ENCODE data around the gene LAT.

Gene LAT

GRCh38 chr16:28982949-28983348, 1.9 kb upstream of the LAT start:
- Histone ChIP-seq H3K4me1 (ENCODE audit: insufficient read depth, low read length) (no peaks in the 10 kb centered on the region), H3K4me3 (ENCODE audit: low read length) (no peak overlapping the region), H3K27me3 (ENCODE audit: insufficient read depth, low read length) (no peaks in the 10 kb centered on the region), H3K9me3 (ENCODE audit: low read length) (no peaks in the 10 kb centered on the region), H2AFZ (ENCODE audit: low read depth, low read length) (no peak overlapping the region), H3K36me3 (ENCODE audit: insufficient read depth, low read length) (peaks cover 46% of the 10 kb centered on the region)

GRCh38 chr16:28983644-28984043, 1.2 kb upstream of the LAT start:
- Histone ChIP-seq H2AFZ (ENCODE audit: low read depth, low read length) (no peak overlapping the region), H3K4me1 (ENCODE audit: insufficient read depth, low read length) (no peaks in the 10 kb centered on the region), H3K27me3 (ENCODE audit: insufficient read depth, low read length) (no peaks in the 10 kb centered on the region), H3K36me3 (ENCODE audit: insufficient read depth, low read length) (peaks cover 44% of the 10 kb centered on the region), H3K4me3 (ENCODE audit: low read length) (no peak overlapping the region), H3K9me3 (ENCODE audit: low read length) (no peaks in the 10 kb centered on the region)

GRCh38 chr16:28984091-28984490, 761 bp upstream of the LAT start:
- Histone ChIP-seq H3K4me1 (ENCODE audit: insufficient read depth, low read length) (no peaks in the 10 kb centered on the region), H3K36me3 (ENCODE audit: insufficient read depth, low read length) (peaks cover 41% of the 10 kb centered on the region), H3K4me3 (ENCODE audit: low read length) (no peak overlapping the region), H3K27me3 (ENCODE audit: insufficient read depth, low read length) (no peaks in the 10 kb centered on the region), H3K9me3 (ENCODE audit: low read length) (no peaks in the 10 kb centered on the region), H2AFZ (ENCODE audit: low read depth, low read length) (no peak overlapping the region)

GRCh38 chr16:28985211-28986041, 574 bp downstream of the LAT start:
- H3K27me3 ChIP-seq (ENCODE audit: insufficient read depth, low read length): no peaks in the 10 kb centered on the region
- no peaks in the 10 kb centered on the region for H3K4me1 ChIP-seq (ENCODE audit: insufficient read depth, low read length)
- H3K4me3 ChIP-seq (ENCODE audit: low read length): no peak overlapping the region
- H2AFZ ChIP-seq (ENCODE audit: low read depth, low read length): no peak overlapping the region
- no peaks in the 10 kb centered on the region for H3K9me3 ChIP-seq (ENCODE audit: low read length)
- peaks cover 38% of the 10 kb centered on the region for H3K36me3 ChIP-seq (ENCODE audit: insufficient read depth, low read length)

DNA sequence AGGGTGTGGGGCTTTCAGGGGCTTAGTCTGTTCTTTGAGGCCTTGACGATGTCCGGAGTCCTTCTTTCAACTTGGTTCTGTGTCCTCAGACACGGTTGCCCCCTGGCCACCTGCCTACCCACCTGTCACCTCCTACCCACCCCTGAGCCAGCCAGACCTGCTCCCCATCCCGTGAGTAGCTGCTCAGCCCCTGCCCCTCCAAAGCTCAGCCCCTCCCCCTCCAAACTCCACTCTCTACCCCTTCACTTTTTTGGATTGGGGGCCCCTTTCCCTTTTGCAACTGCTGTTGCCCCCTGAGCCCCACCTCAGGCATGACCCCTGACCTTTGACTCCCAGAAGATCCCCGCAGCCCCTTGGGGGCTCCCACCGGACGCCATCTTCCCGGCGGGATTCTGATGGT, 1.2 kb downstream of the LAT start:
- H2AFZ ChIP-seq (ENCODE audit: low read depth, low read length): no peak overlapping the region
- H3K27me3 ChIP-seq (ENCODE audit: insufficient read depth, low read length): no peaks in the 10 kb centered on the region
- H3K9me3 ChIP-seq (ENCODE audit: low read length): no peaks in the 10 kb centered on the region
- no peaks in the 10 kb centered on the region for H3K4me1 ChIP-seq (ENCODE audit: insufficient read depth, low read length)
- H3K4me3 ChIP-seq (ENCODE audit: low read length): no peak overlapping the region
- H3K36me3 ChIP-seq (ENCODE audit: insufficient read depth, low read length): peaks cover 34% of the 10 kb centered on the region

DNA sequence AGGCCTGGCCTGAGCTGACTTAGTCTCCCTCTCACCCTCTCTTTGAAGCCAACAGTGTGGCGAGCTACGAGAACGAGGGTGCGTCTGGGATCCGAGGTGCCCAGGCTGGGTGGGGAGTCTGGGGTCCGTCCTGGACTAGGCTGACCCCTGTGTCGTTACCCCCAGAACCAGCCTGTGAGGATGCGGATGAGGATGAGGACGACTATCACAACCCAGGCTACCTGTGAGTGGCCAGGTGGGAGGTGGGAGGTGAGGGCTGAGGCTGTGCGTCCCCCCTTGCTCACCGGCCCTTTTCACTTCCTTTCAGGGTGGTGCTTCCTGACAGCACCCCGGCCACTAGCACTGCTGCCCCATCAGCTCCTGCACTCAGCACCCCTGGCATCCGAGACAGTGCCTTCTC, 1.6 kb downstream of the LAT start:
- peaks cover 32% of the 10 kb centered on the region for H3K36me3 ChIP-seq (ENCODE audit: insufficient read depth, low read length)
- no peaks in the 10 kb centered on the region for H3K27me3 ChIP-seq (ENCODE audit: insufficient read depth, low read length)
- no peaks in the 10 kb centered on the region for H3K4me1 ChIP-seq (ENCODE audit: insufficient read depth, low read length)
- no peaks in the 10 kb centered on the region for H3K9me3 ChIP-seq (ENCODE audit: low read length)
- no peak overlapping the region for H2AFZ ChIP-seq (ENCODE audit: low read depth, low read length)
- no peak overlapping the region for H3K4me3 ChIP-seq (ENCODE audit: low read length)

GRCh38 chr16:28987170-28987853, 2.5 kb downstream of the LAT start:
- H3K4me3 ChIP-seq (ENCODE audit: low read length): no peak overlapping the region
- no peak overlapping the region for H2AFZ ChIP-seq (ENCODE audit: low read depth, low read length)
- H3K4me1 ChIP-seq (ENCODE audit: insufficient read depth, low read length): no peaks in the 10 kb centered on the region
- H3K9me3 ChIP-seq (ENCODE audit: low read length): no peaks in the 10 kb centered on the region
- H3K27me3 ChIP-seq (ENCODE audit: insufficient read depth, low read length): no peaks in the 10 kb centered on the region
- peaks cover 29% of the 10 kb centered on the region for H3K36me3 ChIP-seq (ENCODE audit: insufficient read depth, low read length)

DNA sequence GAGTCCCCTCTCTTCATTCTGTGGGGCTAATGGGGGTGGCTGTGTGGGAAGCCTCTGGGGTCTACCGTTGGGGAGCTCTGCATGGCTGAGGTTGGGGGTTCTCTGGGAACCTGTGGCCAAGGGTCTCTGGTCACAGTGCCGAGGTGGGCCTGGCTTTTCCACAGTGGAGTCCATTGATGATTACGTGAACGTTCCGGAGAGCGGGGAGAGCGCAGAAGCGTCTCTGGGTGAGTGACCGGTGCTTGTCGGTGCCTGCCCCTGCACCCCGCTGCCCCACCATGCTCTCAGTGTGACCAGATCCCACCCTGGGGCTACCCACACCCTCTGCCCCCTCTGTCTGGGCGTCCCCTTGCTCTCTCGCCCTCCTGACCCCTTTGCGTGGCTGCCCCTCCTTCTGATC, 4.5 kb downstream of the LAT start:
- H3K4me3 ChIP-seq (ENCODE audit: low read length): no peak overlapping the region
- no peaks in the 10 kb centered on the region for H3K4me1 ChIP-seq (ENCODE audit: insufficient read depth, low read length)
- H3K9me3 ChIP-seq (ENCODE audit: low read length): no peaks in the 10 kb centered on the region
- H2AFZ ChIP-seq (ENCODE audit: low read depth, low read length): no peak overlapping the region
- peaks cover 16% of the 10 kb centered on the region for H3K36me3 ChIP-seq (ENCODE audit: insufficient read depth, low read length)
- no peaks in the 10 kb centered on the region for H3K27me3 ChIP-seq (ENCODE audit: insufficient read depth, low read length)

- H3K9me3 ChIP-seq (ENCODE audit: low read length): no peaks in the 10 kb centered on the region
- no peaks in the 10 kb centered on the region for H3K27me3 ChIP-seq (ENCODE audit: insufficient read depth, low read length)
- H2AFZ ChIP-seq (ENCODE audit: low read depth, low read length): no peak overlapping the region
- H3K4me3 ChIP-seq (ENCODE audit: low read length): no peak overlapping the region
- H3K4me1 ChIP-seq (ENCODE audit: insufficient read depth, low read length): no peaks in the 10 kb centered on the region
- peaks cover 16% of the 10 kb centered on the region for H3K36me3 ChIP-seq (ENCODE audit: insufficient read depth, low read length)
Observed at GRCh38 chr16:28990375-28991040, 5.7 kb downstream of the LAT start.

DNA sequence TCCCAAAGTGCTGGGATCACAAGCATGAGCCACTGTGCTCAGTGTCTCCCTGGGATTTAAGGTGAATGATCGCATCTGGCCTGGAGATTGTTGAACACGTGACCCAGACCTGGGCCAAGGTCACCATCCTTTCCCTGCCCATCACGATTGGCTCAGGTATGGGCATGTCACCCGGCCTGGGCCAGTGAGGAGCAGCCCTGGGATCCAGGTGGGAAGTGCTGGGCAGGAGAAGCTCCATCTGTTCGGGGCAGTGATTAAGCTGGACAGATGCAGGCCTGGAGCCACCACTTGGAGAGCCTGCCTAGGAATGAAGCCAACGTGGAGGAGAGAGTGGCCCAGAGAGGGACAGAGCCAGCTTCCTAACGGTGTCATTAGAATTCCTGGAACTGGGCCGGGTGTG, 6.8 kb downstream of the LAT start:
- Histone ChIP-seq H2AFZ (ENCODE audit: low read depth, low read length) (no peak overlapping the region), H3K4me1 (ENCODE audit: insufficient read depth, low read length) (no peaks in the 10 kb centered on the region), H3K36me3 (ENCODE audit: insufficient read depth, low read length) (peaks cover 11% of the 10 kb centered on the region), H3K9me3 (ENCODE audit: low read length) (no peaks in the 10 kb centered on the region), H3K4me3 (ENCODE audit: low read length) (no peak overlapping the region), H3K27me3 (ENCODE audit: insufficient read depth, low read length) (no peaks in the 10 kb centered on the region)

DNA sequence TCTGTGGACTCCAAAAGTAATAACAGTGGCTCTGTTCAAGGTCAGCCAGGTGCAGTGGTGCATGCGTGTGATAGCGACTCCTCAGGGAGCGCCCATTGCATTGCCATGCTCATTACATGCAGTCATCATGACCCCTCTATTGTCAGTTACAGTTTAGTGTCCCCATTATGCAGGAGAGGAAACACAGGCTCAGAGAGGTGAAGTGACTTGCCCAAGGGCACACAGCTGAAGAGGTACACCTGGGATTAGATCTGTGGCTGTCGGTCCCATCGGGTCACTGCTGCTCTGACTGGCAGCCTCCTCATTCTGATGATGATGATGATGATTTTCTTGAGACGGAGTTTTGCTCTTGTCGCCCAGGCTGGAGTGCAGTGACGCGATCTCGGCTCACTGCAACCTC, 7.6 kb downstream of the LAT start:
- no peaks in the 10 kb centered on the region for H3K4me1 ChIP-seq (ENCODE audit: insufficient read depth, low read length)
- no peak overlapping the region for H2AFZ ChIP-seq (ENCODE audit: low read depth, low read length)
- H3K4me3 ChIP-seq (ENCODE audit: low read length): no peak overlapping the region
- peaks cover 4% of the 10 kb centered on the region for H3K36me3 ChIP-seq (ENCODE audit: insufficient read depth, low read length)
- H3K9me3 ChIP-seq (ENCODE audit: low read length): no peaks in the 10 kb centered on the region
- H3K27me3 ChIP-seq (ENCODE audit: insufficient read depth, low read length): no peaks in the 10 kb centered on the region

- H3K27me3 ChIP-seq (ENCODE audit: insufficient read depth, low read length): no peaks in the 10 kb centered on the region
- no peaks in the 10 kb centered on the region for H3K36me3 ChIP-seq (ENCODE audit: insufficient read depth, low read length)
- no peak overlapping the region for H3K4me3 ChIP-seq (ENCODE audit: low read length)
- no peaks in the 10 kb centered on the region for H3K9me3 ChIP-seq (ENCODE audit: low read length)
- H2AFZ ChIP-seq (ENCODE audit: low read depth, low read length): no peak overlapping the region
- H3K4me1 ChIP-seq (ENCODE audit: insufficient read depth, low read length): no peaks in the 10 kb centered on the region
Observed at GRCh38 chr16:28998837-28999236, 14.0 kb downstream of the LAT start.

DNA sequence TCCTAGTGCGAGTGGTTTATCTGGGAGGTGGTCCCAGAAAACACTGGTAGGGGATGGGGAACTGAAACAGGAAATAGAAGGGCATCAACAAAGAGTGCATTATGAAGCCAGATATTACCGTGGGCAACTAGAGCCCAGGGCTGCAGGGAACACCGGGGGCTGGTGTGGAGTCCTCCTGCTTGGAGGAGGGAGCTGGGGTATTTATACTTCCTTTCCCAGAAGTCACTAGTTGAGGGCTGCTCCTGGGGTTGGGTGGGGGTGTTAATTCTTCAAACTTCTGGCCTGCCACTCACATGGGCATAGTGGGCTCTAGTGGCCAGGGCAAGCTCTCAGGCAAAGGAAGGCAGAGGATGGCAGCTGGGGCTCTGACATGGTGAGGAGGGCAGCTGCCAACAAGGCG, 14.7 kb downstream of the LAT start:
- Histone ChIP-seq H3K36me3 (ENCODE audit: insufficient read depth, low read length) (no peaks in the 10 kb centered on the region), H3K4me1 (ENCODE audit: insufficient read depth, low read length) (no peaks in the 10 kb centered on the region), H3K9me3 (ENCODE audit: low read length) (no peaks in the 10 kb centered on the region), H3K4me3 (ENCODE audit: low read length) (no peak overlapping the region), H2AFZ (ENCODE audit: low read depth, low read length) (no peak overlapping the region), H3K27me3 (ENCODE audit: insufficient read depth, low read length) (no peaks in the 10 kb centered on the region)
